PC-9 (cell line): ENCODE data around the gene SHISAL1. TPM values are rescaled to one million over a fixed set of nuclear protein-coding genes. Genes with fewer than 3 reads are reported as not detected.

Experiments used
- BruUV-seq: library from RNA; stranded (reverse); fragments of 400-500 nt; replicated peaks from 2 replicates; lab custom pipeline; 2021; lab: Mats Ljungman, UMichigan
- CTCF ChIA-PET: fragments of 300-600 bp; sonication (Branson Sonifier 250); formaldehyde crosslinking; loops from one replicate; lab custom pipeline; 2022; ENCODE audit warnings: antibody characterized with exemption; lab: Charles Lee
- POLR2A ChIA-PET: fragments of 300-600 bp; sonication (Branson Sonifier 250); formaldehyde crosslinking; loops from one replicate; lab custom pipeline; 2022; ENCODE audit warnings: antibody characterized with exemption; ENCODE audit not compliant: unreplicated experiment; lab: Charles Lee
- DNase-seq, 2 experiments: peaks; one replicate each; pipeline versions ENCODE4 v3.0.0 to v3.0.0-alpha.2; 2015 to 2022; ENCODE audit warnings: mixed read lengths in 1 of 2
- H2AFZ ChIP-seq: fragments of 200-600 bp; sonication (generic); 2 replicates; pipeline ENCODE4 v1.8.1; 2017; ENCODE audit warnings: antibody characterized with exemption
- H3F3A ChIP-seq: fragments of 200-600 bp; sonication (generic); 2 replicates; pipeline ENCODE4 v1.8.1; 2017; ENCODE audit warnings: antibody characterized with exemption, mild to moderate bottlenecking, low read depth; ENCODE audit not compliant: insufficient read depth
- H3K27ac ChIP-seq: fragments of 200-600 bp; sonication (generic); 2 replicates; pipeline ENCODE4 v1.6.1; 2016; ENCODE audit warnings: mixed run types
- H3K27me3 ChIP-seq: fragments of 200-600 bp; sonication (generic); 2 replicates; pipeline ENCODE4 v1.6.1; 2016; ENCODE audit warnings: low read depth, mixed run types; ENCODE audit not compliant: insufficient read depth
- H3K36me3 ChIP-seq: fragments of 200-600 bp; sonication (generic); 2 replicates; pipeline ENCODE4 v1.6.1; 2016; ENCODE audit warnings: low read depth, mixed run types
- H3K4me1 ChIP-seq: fragments of 200-600 bp; sonication (generic); replicated peaks from 2 replicates; pipeline ENCODE4 v1.6.1; 2016; ENCODE audit warnings: mixed run types; ENCODE audit not compliant: insufficient read depth
- H3K4me2 ChIP-seq: fragments of 200-600 bp; sonication (generic); 2 replicates; pipeline ENCODE4 v1.6.1; 2017; ENCODE audit warnings: mixed run types
- H3K4me3 ChIP-seq: fragments of 200-600 bp; sonication (generic); 2 replicates; pipeline ENCODE4 v1.6.1; 2016; ENCODE audit warnings: mixed run types
- H3K79me2 ChIP-seq: fragments of 200-600 bp; sonication (generic); 2 replicates; pipeline ENCODE4 v1.6.1; 2017; ENCODE audit warnings: low read depth, mixed run types
- H3K9me2 ChIP-seq: fragments of 200-600 bp; sonication (generic); 2 replicates; pipeline ENCODE4 v1.8.1; 2017; ENCODE audit warnings: mild to moderate bottlenecking; ENCODE audit not compliant: insufficient read depth
- H3K9me3 ChIP-seq: fragments of 200-600 bp; sonication (generic); 2 replicates; pipeline ENCODE4 v1.8.1; 2016; ENCODE audit warnings: low read depth; ENCODE audit not compliant: insufficient read depth
- H4K20me1 ChIP-seq: fragments of 200-600 bp; sonication (generic); 2 replicates; pipeline ENCODE4 v1.8.1; 2017; ENCODE audit not compliant: insufficient read depth
- CTCF ChIP-seq: fragments of 200-600 bp; sonication (generic); conservative IDR thresholded peaks from 2 replicates; pipeline ENCODE4 v1.6.1; 2017; ENCODE audit warnings: mixed run types, antibody characterized with exemption, mild to moderate bottlenecking, moderate library complexity
- EZH2 ChIP-seq: fragments of 200-600 bp; sonication (generic); IDR thresholded peaks from 2 replicates; pipeline ENCODE4 v1.8.0; 2017; ENCODE audit warnings: antibody characterized with exemption, low read depth
- intact Hi-C: fragments of 100-400 bp; cut with micrococcal nuclease; formaldehyde crosslinking; loops from one replicate; pipeline ENCODE4 v1.10.0; 2022; ENCODE audit not compliant: unreplicated experiment
- total RNA-seq: library from RNA; stranded (reverse); gene quantifications from 2 replicates; pipeline ENCODE4 v1.2.3, GENCODE V29; 2021

Gene SHISAL1
- total RNA-seq, 1 experiment from 2014 or later, result 0.94 TPM

DNA sequence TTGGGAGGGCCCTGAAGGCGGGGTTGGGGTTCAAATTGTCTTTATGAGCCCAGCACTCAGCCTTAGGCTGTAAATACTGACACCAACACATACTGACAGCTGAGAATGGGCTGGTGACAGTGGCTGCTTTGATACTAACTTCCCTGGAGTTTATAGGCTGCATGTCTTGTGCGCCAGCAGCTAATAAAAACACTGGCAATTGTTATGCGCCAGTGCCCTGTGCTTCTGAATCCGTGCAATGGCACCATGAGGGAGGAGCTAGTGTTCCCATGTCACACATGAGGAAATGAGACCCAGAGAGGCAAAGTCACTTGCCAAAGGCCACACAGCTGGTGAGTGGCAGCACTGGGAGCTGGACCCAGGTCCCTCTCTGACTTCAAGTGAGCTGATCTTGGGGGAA is 23.8 kb downstream of the SHISAL1 start:
- intact Hi-C loops, result no loop called here
- TF ChIP-seq EZH2 (no peak), CTCF (no peak)
- H3K4me2 ChIP-seq, result no peak overlapping the region
- no peaks in the 10 kb centered on the region for H3F3A ChIP-seq
- H3K36me3 ChIP-seq, result no peaks in the 10 kb centered on the region
- no peaks in the 10 kb centered on the region for H3K9me3 ChIP-seq
- no peaks in the 10 kb centered on the region for H3K4me1 ChIP-seq
- no peaks in the 10 kb centered on the region for H3K9me2 ChIP-seq
- no peak for DNase-seq
- no peak overlapping the region for H3K4me3 ChIP-seq
- CTCF ChIA-PET, result no interaction called here
- H3K27me3 ChIP-seq, result no peaks in the 10 kb centered on the region
- no peak overlapping the region for H3K27ac ChIP-seq
- H2AFZ ChIP-seq, result no peak overlapping the region
- POLR2A ChIA-PET, result no interaction called here
- no peaks in the 10 kb centered on the region for H4K20me1 ChIP-seq
- BruUV-seq, result no TSS peak
- H3K79me2 ChIP-seq, result no peaks in the 10 kb centered on the region

DNA sequence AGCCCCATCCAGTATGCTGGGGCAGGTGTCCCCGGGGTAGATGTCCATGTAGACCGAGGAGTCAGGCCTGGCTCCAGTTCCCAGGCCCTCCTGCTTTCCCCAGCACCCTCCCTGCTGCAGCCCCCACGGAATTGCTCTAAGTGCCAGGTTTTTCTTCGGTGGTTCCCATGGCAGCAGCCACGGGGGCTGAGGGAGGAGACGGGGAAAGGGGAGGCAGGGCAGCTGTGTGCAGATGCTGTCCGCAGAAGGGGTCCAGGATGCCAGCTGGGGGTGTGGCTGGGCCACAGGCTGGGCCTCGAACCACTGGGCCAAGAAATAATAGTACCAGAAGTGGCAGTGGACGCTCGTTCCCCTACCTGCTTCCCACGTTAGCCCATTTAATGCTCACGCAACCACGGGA is 25.0 kb downstream of the SHISAL1 start:
- ChIA-PET CTCF (no interaction called here), POLR2A (no interaction called here)
- Histone ChIP-seq H3K79me2 (no peaks in the 10 kb centered on the region), H3K9me3 (no peaks in the 10 kb centered on the region), H2AFZ (no peak overlapping the region), H3K9me2 (no peaks in the 10 kb centered on the region), H3K36me3 (no peaks in the 10 kb centered on the region), H3K4me2 (no peak overlapping the region), H3K27me3 (no peaks in the 10 kb centered on the region), H3F3A (no peaks in the 10 kb centered on the region), H3K4me3 (no peak overlapping the region), H4K20me1 (no peaks in the 10 kb centered on the region), H3K27ac (no peak overlapping the region), H3K4me1 (no peaks in the 10 kb centered on the region)
- DNase-seq, result no peak
- intact Hi-C loops, result no loop called here
- no TSS peak for BruUV-seq
- TF ChIP-seq EZH2 (no peak), CTCF (no peak)

GRCh38 chr22:44287121-44287693 is 25.5 kb downstream of the SHISAL1 start:
- no peaks in the 10 kb centered on the region for H3K27me3 ChIP-seq
- H3K9me2 ChIP-seq, result no peaks in the 10 kb centered on the region
- POLR2A ChIA-PET, result no interaction called here
- H3K4me1 ChIP-seq, result no peaks in the 10 kb centered on the region
- H3F3A ChIP-seq, result no peaks in the 10 kb centered on the region
- no peaks in the 10 kb centered on the region for H4K20me1 ChIP-seq
- no peak overlapping the region for H3K4me2 ChIP-seq
- no peak overlapping the region for H2AFZ ChIP-seq
- H3K27ac ChIP-seq, result no peak overlapping the region
- TF ChIP-seq CTCF (no peak), EZH2 (no peak)
- H3K9me3 ChIP-seq, result no peaks in the 10 kb centered on the region
- H3K4me3 ChIP-seq, result no peak overlapping the region
- intact Hi-C loops, result no loop called here
- no peaks in the 10 kb centered on the region for H3K79me2 ChIP-seq
- no TSS peak for BruUV-seq
- no peaks in the 10 kb centered on the region for H3K36me3 ChIP-seq
- CTCF ChIA-PET, result no interaction called here
- DNase-seq, result no peak
